H1 (cell line): ENCODE results near the gene COQ8B. TPM values are rescaled to one million over a fixed set of nuclear protein-coding genes. Genes with fewer than 3 reads are reported as not detected.

Experiments used
- CHD2 ChIP-seq: IDR thresholded peaks from 2 replicates; pipeline ENCODE4 v1.6.1; 2012; ENCODE audit warnings: low read length, improper control_type of control experiment
- EZH2 ChIP-seq: fragments of 200-600 bp; sonication (generic); IDR thresholded peaks from 2 replicates; pipeline ENCODE4 v1.7.1; 2012; ENCODE audit warnings: low read depth, mild to moderate bottlenecking, moderate library complexity, low read length, inconsistent platforms; ENCODE audit not compliant: severe bottlenecking
- SUZ12 ChIP-seq: fragments of 200-600 bp; sonication (generic); IDR thresholded peaks from 2 replicates; pipeline ENCODE4 v1.6.1; 2012; ENCODE audit warnings: mild to moderate bottlenecking, inconsistent platforms, low read length, moderate library complexity, mixed read lengths
- polyA plus RNA-seq, 7 experiments: library from polyadenylated mRNA; depleted of rRNA in 3 of 7; stranded (reverse) in 5 of 7; unstranded in 2 of 7; fragments of >200 nt in 5 of 7; fragments of 200-250 nt in 2 of 7; gene quantifications; 1 replicate in 5 of 7; 2 replicates in 1 of 7; 4 replicates in 1 of 7; pipeline versions ENCODE4 v1.2.1 to v1.2.3, GENCODE V29; 2011 to 2013; ENCODE audit warnings: missing spikeins in 2 of 7, mixed read lengths in 2 of 7
- total RNA-seq: library from RNA; stranded (reverse); fragmentation: NEBNext Ultra II Directional; extraction: Animal tissue kit (Norgen Biotek cat#: 25700); gene quantifications from 2 replicates; pipeline ENCODE4 v1.2.1, GENCODE V29; 2021

COQ8B gene
- total and polyA plus RNA-seq, 2 of the 8 experiments (the other 6 are each of a cell fraction or from before 2014, with no cell fraction given), result 41.7 to 46.1 TPM

- TF ChIP-seq SUZ12 (no peak), EZH2 (no peak), CHD2 (no peak)
Measured at GRCh38 chr19:40693896-40694295, 22.8 kb downstream of the COQ8B start (continued).
